Mesenchymal stem cell (in vitro differentiated cells and primary cell): ENCODE measurements around the gene LRRTM3.

Experiments
- DNase-seq: peaks from one replicate; pipeline ENCODE4 v3.0.0-alpha.2; 2013
- H2AFZ ChIP-seq: one replicate; pipeline ENCODE4 v1.6.1; 2013; ENCODE audit warnings: low read depth, mild to moderate bottlenecking, control low read depth, inconsistent platforms, low read length, moderate library complexity
- H2AK5ac ChIP-seq: 2 replicates; pipeline ENCODE4 v1.6.1; 2013; ENCODE audit warnings: low read length, moderate library complexity, mild to moderate bottlenecking, inconsistent platforms; ENCODE audit not compliant: severe bottlenecking
- H2BK120ac ChIP-seq: one replicate; pipeline ENCODE4 v1.6.1; 2013; ENCODE audit warnings: low read depth, mild to moderate bottlenecking, inconsistent platforms, low read length, moderate library complexity
- H2BK12ac ChIP-seq, 2 experiments: one replicate each; pipeline ENCODE4 v1.6.1; 2013; ENCODE audit warnings: inconsistent platforms in 2 of 2, low read length in 2 of 2, mild to moderate bottlenecking in 2 of 2, moderate library complexity in 2 of 2, control low read depth in 1 of 2
- H2BK15ac ChIP-seq: one replicate; pipeline ENCODE4 v1.6.1; 2013; ENCODE audit warnings: mild to moderate bottlenecking, low read depth, inconsistent platforms; ENCODE audit not compliant: poor library complexity, severe bottlenecking
- H2BK5ac ChIP-seq: 2 replicates; pipeline ENCODE4 v1.6.1; 2013; ENCODE audit warnings: low read depth, mild to moderate bottlenecking, low read length, control low read depth, inconsistent platforms; ENCODE audit not compliant: poor library complexity, severe bottlenecking
- H3K14ac ChIP-seq, 2 experiments: one replicate each; pipeline ENCODE4 v1.6.1; 2013; ENCODE audit warnings: inconsistent platforms in 2 of 2, low read length in 2 of 2, control low read depth in 1 of 2, mild to moderate bottlenecking in 1 of 2, moderate library complexity in 1 of 2
- H3K18ac ChIP-seq, 2 experiments: one replicate each; pipeline ENCODE4 v1.6.1; 2013; ENCODE audit warnings: inconsistent platforms in 2 of 2, low read length in 2 of 2, control low read depth in 1 of 2, low read depth in 1 of 2, mild to moderate bottlenecking in 1 of 2
- H3K23ac ChIP-seq, 2 experiments: one replicate each; pipeline ENCODE4 v1.6.1; 2013; ENCODE audit warnings: inconsistent platforms in 2 of 2, low read length in 2 of 2, mild to moderate bottlenecking in 2 of 2, moderate library complexity in 2 of 2, control low read depth in 1 of 2
- H3K27ac ChIP-seq: 2 replicates; pipeline ENCODE4 v1.5.1; 2013; ENCODE audit warnings: mild to moderate bottlenecking, moderate library complexity, low read length, control low read depth, inconsistent platforms; ENCODE audit not compliant: poor library complexity, severe bottlenecking
- H3K27me3 ChIP-seq, 2 experiments: 2 replicates each; pipeline versions ENCODE4 v1.6.1 to v1.7.0; 2013; ENCODE audit warnings: low read length in 2 of 2, mild to moderate bottlenecking in 2 of 2, moderate library complexity in 2 of 2, control low read depth in 1 of 2, inconsistent platforms in 1 of 2; ENCODE audit not compliant: control insufficient read depth in 1 of 2, insufficient read depth in 1 of 2
- H3K36me3 ChIP-seq, 2 experiments: 2 replicates each; pipeline versions ENCODE4 v1.6.1 to v1.7.0; 2013; ENCODE audit warnings: low read length in 2 of 2, control low read depth in 1 of 2, inconsistent platforms in 1 of 2, low read depth in 1 of 2, mild to moderate bottlenecking in 1 of 2; ENCODE audit not compliant: insufficient read depth in 2 of 2, control insufficient read depth in 1 of 2
- H3K4ac ChIP-seq, 2 experiments: one replicate each; pipeline ENCODE4 v1.6.1; 2013; ENCODE audit warnings: inconsistent platforms in 2 of 2, low read length in 2 of 2, mild to moderate bottlenecking in 2 of 2, moderate library complexity in 2 of 2, control low read depth in 1 of 2, low read depth in 1 of 2
- H3K4me1 ChIP-seq: 2 replicates; pipeline ENCODE4 v1.6.1; 2013; ENCODE audit warnings: low read depth, low read length, control low read depth; ENCODE audit not compliant: control insufficient read depth, insufficient read depth
- H3K4me2 ChIP-seq: 2 replicates; pipeline ENCODE4 v1.6.1; 2013; ENCODE audit warnings: low read length, mild to moderate bottlenecking, inconsistent platforms; ENCODE audit not compliant: poor library complexity, severe bottlenecking
- H3K4me3 ChIP-seq, 2 experiments: 2 replicates each; pipeline versions ENCODE4 v1.5.1 to v1.7.0; 2013; ENCODE audit warnings: low read length in 2 of 2, mild to moderate bottlenecking in 2 of 2, control low read depth in 1 of 2, low read depth in 1 of 2; ENCODE audit not compliant: insufficient read depth in 1 of 2
- H3K79me1 ChIP-seq: replicated peaks from 2 replicates; pipeline ENCODE4 v1.6.1; 2013; ENCODE audit warnings: mild to moderate bottlenecking, control low read depth, low read length, inconsistent platforms; ENCODE audit not compliant: poor library complexity, severe bottlenecking
- H3K9ac ChIP-seq: 2 replicates; pipeline ENCODE4 v1.7.0; 2013; ENCODE audit warnings: mild to moderate bottlenecking, low read length, moderate library complexity
- H3K9me3 ChIP-seq: 2 replicates; pipeline ENCODE4 v1.7.0; 2013; ENCODE audit warnings: mild to moderate bottlenecking, low read length; ENCODE audit not compliant: control insufficient read depth
- H4K8ac ChIP-seq: one replicate; pipeline ENCODE4 v1.6.1; 2013; ENCODE audit warnings: inconsistent platforms, mild to moderate bottlenecking, low read length, moderate library complexity
- H4K91ac ChIP-seq: one replicate; pipeline ENCODE4 v1.6.1; 2013; ENCODE audit warnings: mild to moderate bottlenecking, low read length, inconsistent platforms
- WGBS: methylation state at CpG from one replicate; pipeline ENCODE4 v1.1.7; 2013; ENCODE audit warnings: mixed read lengths; 5-methylcytosine and 5-hydroxymethylcytosine counted together

Gene LRRTM3

GRCh38 chr10:67110286-67110685 lies 184.4 kb downstream of the LRRTM3 start:
- Histone ChIP-seq H3K4me3 (no peak overlapping the region), H3K23ac (no peak overlapping the region), H2AFZ (no peak overlapping the region), H3K79me1 (no peaks in the 10 kb centered on the region), H3K36me3 (no peaks in the 10 kb centered on the region), H3K9me3 (no peaks in the 10 kb centered on the region), H3K27ac (no peak overlapping the region), H3K4me2 (no peak overlapping the region), H3K4me1 (no peaks in the 10 kb centered on the region), H2AK5ac (no peak overlapping the region), H2BK5ac (no peak overlapping the region), H3K14ac (no peak overlapping the region), H3K4ac (no peak overlapping the region), H3K18ac (no peak overlapping the region), H2BK120ac (no peak overlapping the region), H3K27me3 (no peaks in the 10 kb centered on the region), H3K9ac (no peak overlapping the region), H2BK15ac (no peak overlapping the region), H2BK12ac (no peak overlapping the region), H4K8ac (no peak overlapping the region), H4K91ac (no peak overlapping the region)
- DNase-seq: no peak

- no peak overlapping the region for H2BK5ac ChIP-seq
- no peak overlapping the region for H3K4me3 ChIP-seq
- H2BK15ac ChIP-seq: no peak overlapping the region
- H3K23ac ChIP-seq: no peak overlapping the region
- H3K27me3 ChIP-seq: no peaks in the 10 kb centered on the region
- H2BK12ac ChIP-seq: no peak overlapping the region
- H3K18ac ChIP-seq: no peak overlapping the region
- H3K9me3 ChIP-seq: no peaks in the 10 kb centered on the region
- WGBS: no CpG with 5 or more reads among the region's 1 CpG
- H3K14ac ChIP-seq: no peak overlapping the region
- H3K4me1 ChIP-seq: no peaks in the 10 kb centered on the region
- no peak overlapping the region for H2AFZ ChIP-seq
- H3K9ac ChIP-seq: no peak overlapping the region
- no peak overlapping the region for H4K91ac ChIP-seq
- H3K4ac ChIP-seq: no peak overlapping the region
- H3K36me3 ChIP-seq: no peaks in the 10 kb centered on the region
- no peak overlapping the region for H2BK120ac ChIP-seq
- DNase-seq: no peak
- H3K27ac ChIP-seq: no peak overlapping the region
- H3K79me1 ChIP-seq: no peaks in the 10 kb centered on the region
- no peak overlapping the region for H4K8ac ChIP-seq
- H3K4me2 ChIP-seq: no peak overlapping the region
- H2AK5ac ChIP-seq: no peak overlapping the region
Measured at GRCh38 chr10:67112765-67113164, 186.9 kb downstream of the LRRTM3 start.

- Histone ChIP-seq H3K4me1 (no peaks in the 10 kb centered on the region), H3K4me3 (no peak overlapping the region), H3K27me3 (no peaks in the 10 kb centered on the region), H3K4me2 (no peak overlapping the region), H3K79me1 (no peaks in the 10 kb centered on the region), H4K8ac (no peak overlapping the region), H3K36me3 (no peaks in the 10 kb centered on the region), H2AFZ (no peak overlapping the region), H2BK120ac (no peak overlapping the region), H2BK15ac (no peak overlapping the region), H3K23ac (no peak overlapping the region), H4K91ac (no peak overlapping the region), H3K27ac (no peak overlapping the region), H3K14ac (no peak overlapping the region), H2AK5ac (no peak overlapping the region), H2BK12ac (no peak overlapping the region), H3K18ac (no peak overlapping the region), H2BK5ac (no peak overlapping the region), H3K9me3 (no peaks in the 10 kb centered on the region), H3K4ac (no peak overlapping the region), H3K9ac (no peak overlapping the region)
- no peak for DNase-seq
- 95% methylated on average over 2 of the region's 2 CpGs for WGBS
Measured at GRCh38 chr10:67114945-67115344, 189.1 kb downstream of the LRRTM3 start.

- no peaks in the 10 kb centered on the region for H3K4me1 ChIP-seq
- no peak overlapping the region for H3K27ac ChIP-seq
- no peak overlapping the region for H4K91ac ChIP-seq
- H3K9ac ChIP-seq: no peak overlapping the region
- no peak overlapping the region for H3K18ac ChIP-seq
- H3K36me3 ChIP-seq: no peaks in the 10 kb centered on the region
- H2BK5ac ChIP-seq: no peak overlapping the region
- H3K27me3 ChIP-seq: no peaks in the 10 kb centered on the region
- H2BK12ac ChIP-seq: no peak overlapping the region
- H2BK120ac ChIP-seq: no peak overlapping the region
- no CpG with 5 or more reads among the region's 1 CpG for WGBS
- H4K8ac ChIP-seq: no peak overlapping the region
- H2AK5ac ChIP-seq: no peak overlapping the region
- H2AFZ ChIP-seq: no peak overlapping the region
- DNase-seq: no peak
- H3K4ac ChIP-seq: no peak overlapping the region
- H3K23ac ChIP-seq: no peak overlapping the region
- H3K4me2 ChIP-seq: no peak overlapping the region
- H2BK15ac ChIP-seq: no peak overlapping the region
- no peak overlapping the region for H3K14ac ChIP-seq
- no peaks in the 10 kb centered on the region for H3K9me3 ChIP-seq
- H3K4me3 ChIP-seq: no peak overlapping the region
- H3K79me1 ChIP-seq: no peaks in the 10 kb centered on the region
Measured at GRCh38 chr10:67115972-67116371, 190.1 kb downstream of the LRRTM3 start.
